GM12872 (cell line): Measurements from ENCODE around the gene SHROOM2.

Experiments
- TF ChIP-seq, protein P1 (sequence below): IDR thresholded peaks from 3 replicates; pipeline ENCODE4 v1.5.1; 2011; ENCODE audit warnings: low read depth, mild to moderate bottlenecking, low read length, moderate library complexity; ENCODE audit not compliant: insufficient read depth

SHROOM2 gene

DNA sequence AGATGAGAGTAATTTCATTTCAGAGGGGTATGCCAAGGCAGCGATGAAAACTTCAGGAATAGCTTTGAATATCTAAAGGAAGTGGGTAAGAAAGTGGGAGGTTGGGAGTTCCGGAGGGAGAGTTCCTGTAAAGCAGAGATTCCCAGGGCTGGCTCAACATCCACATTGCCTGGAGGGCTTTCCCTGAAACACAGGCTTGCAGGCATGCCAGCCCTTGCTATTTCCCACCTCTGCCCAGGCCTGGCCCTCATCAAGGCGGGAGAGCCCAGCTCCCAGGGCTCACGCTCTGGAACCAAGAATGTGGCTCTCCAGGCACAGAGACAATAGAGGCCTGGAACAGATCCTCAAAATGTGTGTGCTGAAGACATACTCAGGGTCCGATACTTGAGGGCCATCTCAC, 137.1 kb downstream of the SHROOM2 start:
- TF ChIP-seq, protein P1, sequence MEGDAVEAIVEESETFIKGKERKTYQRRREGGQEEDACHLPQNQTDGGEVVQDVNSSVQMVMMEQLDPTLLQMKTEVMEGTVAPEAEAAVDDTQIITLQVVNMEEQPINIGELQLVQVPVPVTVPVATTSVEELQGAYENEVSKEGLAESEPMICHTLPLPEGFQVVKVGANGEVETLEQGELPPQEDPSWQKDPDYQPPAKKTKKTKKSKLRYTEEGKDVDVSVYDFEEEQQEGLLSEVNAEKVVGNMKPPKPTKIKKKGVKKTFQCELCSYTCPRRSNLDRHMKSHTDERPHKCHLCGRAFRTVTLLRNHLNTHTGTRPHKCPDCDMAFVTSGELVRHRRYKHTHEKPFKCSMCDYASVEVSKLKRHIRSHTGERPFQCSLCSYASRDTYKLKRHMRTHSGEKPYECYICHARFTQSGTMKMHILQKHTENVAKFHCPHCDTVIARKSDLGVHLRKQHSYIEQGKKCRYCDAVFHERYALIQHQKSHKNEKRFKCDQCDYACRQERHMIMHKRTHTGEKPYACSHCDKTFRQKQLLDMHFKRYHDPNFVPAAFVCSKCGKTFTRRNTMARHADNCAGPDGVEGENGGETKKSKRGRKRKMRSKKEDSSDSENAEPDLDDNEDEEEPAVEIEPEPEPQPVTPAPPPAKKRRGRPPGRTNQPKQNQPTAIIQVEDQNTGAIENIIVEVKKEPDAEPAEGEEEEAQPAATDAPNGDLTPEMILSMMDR, result no peak

- TF ChIP-seq, protein P1, result no peak
Observed at GRCh38 chrX:9926002-9926401, 139.8 kb downstream of the SHROOM2 start.

GRCh38 chrX:9927698-9928482, 141.7 kb downstream of the SHROOM2 start:
- TF ChIP-seq, protein P1, result no peak

- TF ChIP-seq, protein P1, result no peak
Observed at GRCh38 chrX:9935436-9935835, 149.2 kb downstream of the SHROOM2 start.

DNA sequence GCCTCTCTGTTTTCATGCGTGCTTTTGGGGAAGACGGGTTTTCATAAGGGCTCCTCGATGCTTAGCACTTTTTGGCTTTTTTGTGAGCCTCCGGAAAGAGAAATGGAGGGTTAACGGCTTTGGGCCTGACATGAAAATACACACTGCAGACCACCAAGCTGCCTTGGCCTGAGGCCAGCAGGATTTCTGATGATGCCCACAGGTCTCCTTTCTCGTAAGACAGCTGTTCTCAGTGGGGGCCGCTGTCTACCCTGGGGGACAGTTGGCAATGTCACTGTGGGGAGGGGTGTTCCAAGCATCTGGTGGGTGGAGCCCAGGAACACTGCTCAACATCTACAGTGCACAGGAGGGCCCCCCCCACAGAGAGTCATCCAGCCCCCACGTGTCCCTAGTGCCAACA, 151.5 kb downstream of the SHROOM2 start:
- TF ChIP-seq, protein P1, result no peak

DNA sequence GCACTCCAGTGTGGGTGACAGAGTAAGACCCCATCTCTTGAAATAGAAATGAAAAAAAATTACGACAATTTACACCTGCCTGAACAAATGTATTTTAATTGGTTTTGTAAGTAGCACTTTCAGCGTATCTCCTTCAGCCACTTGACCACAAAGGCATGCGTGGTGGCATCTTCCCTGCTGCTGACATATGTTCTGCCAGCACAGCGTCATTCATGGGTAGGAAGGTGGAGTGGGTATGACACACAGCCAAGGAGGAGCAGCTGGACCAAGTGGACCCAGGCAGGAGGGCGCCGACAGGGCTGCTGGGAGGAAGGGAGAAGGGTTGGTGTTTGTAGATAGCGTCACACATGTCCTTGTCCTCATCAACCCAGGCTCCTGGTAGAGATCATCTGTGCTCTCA, 152.3 kb downstream of the SHROOM2 start:
- TF ChIP-seq, protein P1, result no peak

GRCh38 chrX:9940421-9940820, 154.2 kb downstream of the SHROOM2 start:
- TF ChIP-seq, protein P1, result no peak
